Spleen (tissue), 11 donors: ENCODE results near the gene CAPN9. TPM values are rescaled to one million over a fixed set of nuclear protein-coding genes. Genes with fewer than 3 reads are reported as not detected.
A peak's percentile ranks its signal among the peaks of the same experiment; 100 is the strongest.

ENCODE experiments used
- DNase-seq: peaks from one replicate; pipeline ENCODE4 v3.0.0-alpha.2; 2020
- H3K27ac ChIP-seq, 8 donors: fragments of 200-600 bp; sonication (generic) in 7 of 8; 1 replicate in 4 of 8; 2 replicates in 4 of 8; pipeline versions ENCODE4 v1.5.0 to v1.8.0; 2016 to 2021; ENCODE audit warnings: inconsistent platforms in 4 of 8, mild to moderate bottlenecking in 4 of 8, moderate library complexity in 1 of 8
- H3K27me3 ChIP-seq, 7 donors: fragments of 200-600 bp; sonication (generic) in 6 of 7; replicated peaks in 1 of 7; 1 replicate in 4 of 7; 2 replicates in 3 of 7; pipeline versions ENCODE4 v1.5.0 to v1.8.0; 2016 to 2021; ENCODE audit warnings: inconsistent platforms in 3 of 7, mild to moderate bottlenecking in 1 of 7
- H3K36me3 ChIP-seq, 6 donors: fragments of 200-600 bp; sonication (generic) in 5 of 6; 1 replicate in 4 of 6; 2 replicates in 2 of 6; pipeline versions ENCODE4 v1.5.0 to v1.8.0; 2016 to 2021; ENCODE audit warnings: inconsistent platforms in 2 of 6
- H3K4me1 ChIP-seq, 6 donors: fragments of 200-600 bp; sonication (generic) in 5 of 6; 1 replicate in 3 of 6; 2 replicates in 3 of 6; pipeline versions ENCODE4 v1.5.0 to v1.8.0; 2016 to 2021; ENCODE audit warnings: inconsistent platforms in 3 of 6
- H3K4me3 ChIP-seq, 8 donors: fragments of 200-600 bp; sonication (generic) in 7 of 8; 1 replicate in 4 of 8; 2 replicates in 4 of 8; pipeline versions ENCODE4 v1.5.0 to v1.8.0; 2016 to 2021; ENCODE audit warnings: inconsistent platforms in 4 of 8, mild to moderate bottlenecking in 4 of 8, moderate library complexity in 2 of 8
- H3K9me3 ChIP-seq, 8 donors: fragments of 200-600 bp; sonication (generic) in 7 of 8; 1 replicate in 4 of 8; 2 replicates in 4 of 8; pipeline versions ENCODE4 v1.5.0 to v1.8.0; 2016 to 2021; ENCODE audit warnings: inconsistent platforms in 4 of 8
- POLR2A ChIP-seq, 3 donors: fragments of 450-650 bp; IDR thresholded peaks; one replicate each; pipeline ENCODE4 v1.5.1; 2017; ENCODE audit warnings: antibody characterized with exemption in 3 of 3, mild to moderate bottlenecking in 1 of 3
- POLR2AphosphoS5 ChIP-seq, 3 donors: sonication (generic); formaldehyde crosslinking; IDR thresholded peaks; one replicate each; pipeline ENCODE4 v1.5.1; 2017; ENCODE audit warnings: antibody characterized with exemption in 3 of 3
- WGBS, 5 donors: extraction: QIAGEN DNeasy Blood & Tissue Kit in 3 of 5; methylation state at CpG; one replicate each; pipeline versions ENCODE4 v1.1.5 to v1.1.7; 2013 to 2018; 5-methylcytosine and 5-hydroxymethylcytosine counted together
- intact Hi-C: fragments of 100-400 bp; cut with DNase I; formaldehyde crosslinking; loops from one replicate; pipeline ENCODE4 v1.15.0; 2023; ENCODE audit warnings: low total_unique reads
- polyA plus RNA-seq, 3 donors: library from polyadenylated mRNA; stranded (reverse); fragments of 200-250 nt; gene quantifications; one replicate each; pipeline ENCODE4 v1.2.1, GENCODE V29; 2013
- total RNA-seq, 7 donors: library from RNA; depleted of rRNA in 3 of 7; stranded (reverse); fragments of >200 nt in 3 of 7; fragmentation: NEBNext Ultra II Directional in 4 of 7; extraction: Animal tissue kit (Norgen Biotek cat#: 25700) in 4 of 7; gene quantifications; one replicate each; pipeline versions ENCODE4 v1.1.0 to v1.2.1, GENCODE V29; 2016 to 2021
- TF ChIP-seq, protein P1 (sequence below), 11 experiments: fragments of 200-600 bp in 7 of 11; fragments of 450-650 bp in 4 of 11; sonication (generic) in 4 of 11; IDR thresholded peaks in 8 of 11; conservative IDR thresholded peaks in 3 of 11; 1 replicate in 7 of 11; 2 replicates in 4 of 11; pipeline versions ENCODE4 v1.4.0 to v1.8.0; 2016 to 2021; ENCODE audit warnings: antibody characterized with exemption in 11 of 11, inconsistent platforms in 4 of 11, mild to moderate bottlenecking in 1 of 11
- donor health status: healthy with polysubstance abuse.
- donor health status: DM: no; HTN: no; CAD: no; lungs with moderate emphysema.
- donor health status: DM: no; HTN: no; CAD: no.
- donor health status: Bipolar disorder and iron deficiency.
- donor health status: healthy.
- donor health status: DM: no; HTN: no; CAD: no.
- donor health status: DM: yes; HTN: yes; CAD: no.

CAPN9 gene
- total and polyA plus RNA-seq, 10 donors = 0.05 TPM; not detected in 9

DNA sequence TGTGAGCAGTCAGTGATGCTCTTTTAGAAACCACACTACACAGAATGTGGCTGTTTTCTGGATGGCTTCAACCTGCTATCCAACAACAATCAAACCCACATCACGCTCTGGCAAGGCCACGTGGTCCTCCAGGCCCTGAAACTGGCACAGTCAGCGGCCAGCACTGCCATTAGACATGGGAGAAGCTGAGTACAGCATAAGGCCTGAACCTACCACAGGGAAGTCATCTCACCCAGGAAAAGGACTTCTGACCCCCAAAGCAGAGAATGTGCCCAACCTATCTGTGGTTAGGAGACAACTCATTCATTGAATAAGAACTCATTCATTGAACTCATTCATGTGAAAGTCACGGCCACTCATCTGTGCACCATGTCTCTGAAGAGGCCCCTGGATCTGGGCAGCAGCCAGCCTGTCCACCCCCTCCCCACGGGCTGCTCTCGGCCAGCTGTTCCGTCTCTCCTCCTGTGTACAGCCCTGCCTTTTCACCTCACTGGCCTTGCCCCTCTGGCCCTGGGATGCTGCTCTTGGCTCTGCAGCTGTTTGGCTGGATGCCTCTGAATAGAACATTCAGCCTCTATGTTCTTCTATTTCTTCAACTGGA, 80.0 kb downstream of the CAPN9 start:
- intact Hi-C loops = no loop called here
- H3K27ac ChIP-seq = no peak overlapping the region
- peaks cover 0 to 3% (median 0%) of the 10 kb centered on the region in 7 donors for H3K27me3 ChIP-seq
- WGBS, 5 donors = 68 to 86% (median 74%) methylated on average over 7 of the region's 7 CpGs
- H3K4me3 ChIP-seq = no peak overlapping the region
- no peak for DNase-seq
- H3K36me3 ChIP-seq = no peaks in the 10 kb centered on the region
- peaks cover 0 to 7% (median 0%) of the 10 kb centered on the region in 8 donors for H3K9me3 ChIP-seq
- H3K4me1 ChIP-seq = peaks cover 0 to 5% (median 0%) of the 10 kb centered on the region in 6 donors
- peak in 2 of 3 donors; percentile 34 to 49 for TF ChIP-seq POLR2AphosphoS5 (IDR thresholded peaks at IDR 0.05)
- TF ChIP-seq, protein P1, sequence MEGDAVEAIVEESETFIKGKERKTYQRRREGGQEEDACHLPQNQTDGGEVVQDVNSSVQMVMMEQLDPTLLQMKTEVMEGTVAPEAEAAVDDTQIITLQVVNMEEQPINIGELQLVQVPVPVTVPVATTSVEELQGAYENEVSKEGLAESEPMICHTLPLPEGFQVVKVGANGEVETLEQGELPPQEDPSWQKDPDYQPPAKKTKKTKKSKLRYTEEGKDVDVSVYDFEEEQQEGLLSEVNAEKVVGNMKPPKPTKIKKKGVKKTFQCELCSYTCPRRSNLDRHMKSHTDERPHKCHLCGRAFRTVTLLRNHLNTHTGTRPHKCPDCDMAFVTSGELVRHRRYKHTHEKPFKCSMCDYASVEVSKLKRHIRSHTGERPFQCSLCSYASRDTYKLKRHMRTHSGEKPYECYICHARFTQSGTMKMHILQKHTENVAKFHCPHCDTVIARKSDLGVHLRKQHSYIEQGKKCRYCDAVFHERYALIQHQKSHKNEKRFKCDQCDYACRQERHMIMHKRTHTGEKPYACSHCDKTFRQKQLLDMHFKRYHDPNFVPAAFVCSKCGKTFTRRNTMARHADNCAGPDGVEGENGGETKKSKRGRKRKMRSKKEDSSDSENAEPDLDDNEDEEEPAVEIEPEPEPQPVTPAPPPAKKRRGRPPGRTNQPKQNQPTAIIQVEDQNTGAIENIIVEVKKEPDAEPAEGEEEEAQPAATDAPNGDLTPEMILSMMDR (IDR thresholded peaks at IDR 0.05 in 8 of 11, conservative IDR thresholded peaks at IDR 0.05 in 3 of 11) = no peak

DNA sequence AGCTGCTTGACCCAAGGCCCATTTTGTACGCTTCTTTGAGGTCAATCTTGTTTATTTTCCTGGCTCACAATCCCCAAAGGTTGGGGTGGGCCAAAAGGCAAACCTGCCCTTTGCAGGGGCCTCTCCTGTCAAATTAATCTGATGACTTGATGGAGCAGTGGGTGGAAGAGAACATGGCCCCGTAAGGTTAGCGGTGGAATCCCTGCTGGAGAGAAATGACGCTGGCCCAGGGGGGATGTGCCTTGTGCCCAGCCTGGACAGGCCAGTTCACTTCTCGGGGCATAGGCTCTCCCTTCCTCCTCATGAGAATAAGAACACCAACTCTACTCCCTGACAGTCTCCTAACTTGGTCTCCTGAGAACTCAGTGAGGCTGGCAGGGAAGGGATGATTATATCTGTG, 80.6 kb downstream of the CAPN9 start:
- TF ChIP-seq, protein P1 (IDR thresholded peaks at IDR 0.05 in 8 of 11, conservative IDR thresholded peaks at IDR 0.05 in 3 of 11) = no peak
- TF ChIP-seq POLR2AphosphoS5 (IDR thresholded peaks at IDR 0.05) (peak in 1 of 3 donors; percentile 31), POLR2A (IDR thresholded peaks at IDR 0.05) (no peak)
- Histone ChIP-seq H3K4me1 (no peaks in the 10 kb centered on the region), H3K27ac (peak overlapping the region in 1 of 8 donors; percentile 5), H3K9me3 (peaks cover 0 to 7% (median 0%) of the 10 kb centered on the region in 8 donors), H3K27me3 (peaks cover 0 to 3% (median 0%) of the 10 kb centered on the region in 7 donors), H3K4me3 (no peak overlapping the region), H3K36me3 (no peaks in the 10 kb centered on the region)
- DNase-seq = no peak
- WGBS, 5 donors = 63 to 86% (median 69%) methylated on average over 5 of the region's 5 CpGs
- intact Hi-C loops = no loop called here

DNA sequence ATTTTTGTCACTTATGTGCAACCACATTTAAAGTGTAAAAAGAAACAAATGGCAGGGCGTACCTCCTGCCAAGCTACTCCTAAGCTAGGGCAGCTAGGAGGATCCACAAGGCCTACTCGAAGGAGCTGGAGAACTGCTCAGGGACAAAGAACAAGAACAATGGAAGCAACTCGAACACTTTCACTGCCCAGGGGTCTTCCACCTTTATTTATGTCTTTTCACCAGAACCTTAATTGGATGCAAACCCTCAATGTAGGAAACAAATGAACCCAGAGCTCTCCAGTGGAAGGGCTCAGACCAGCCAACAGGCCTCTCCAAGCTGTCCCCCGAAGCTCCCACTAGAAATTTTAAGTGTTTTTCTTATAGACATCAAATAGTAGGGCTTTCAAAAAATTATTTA, 81.2 kb downstream of the CAPN9 start:
- Histone ChIP-seq H3K4me1 (no peaks in the 10 kb centered on the region), H3K4me3 (no peak overlapping the region), H3K27me3 (peaks cover 0 to 3% (median 0%) of the 10 kb centered on the region in 7 donors), H3K36me3 (no peaks in the 10 kb centered on the region), H3K9me3 (peaks cover 0 to 7% (median 0%) of the 10 kb centered on the region in 8 donors), H3K27ac (peak overlapping the region in 1 of 8 donors; percentile 5)
- WGBS, 5 donors = 81 to 89% (median 86%) methylated on average over 4 of the region's 4 CpGs
- TF ChIP-seq POLR2A (IDR thresholded peaks at IDR 0.05) = no peak
- TF ChIP-seq POLR2AphosphoS5 (IDR thresholded peaks at IDR 0.05) = no peak
- TF ChIP-seq, protein P1 (IDR thresholded peaks at IDR 0.05 in 8 of 11, conservative IDR thresholded peaks at IDR 0.05 in 3 of 11) = no peak
- intact Hi-C loops = no loop called here
- DNase-seq = no peak

DNA sequence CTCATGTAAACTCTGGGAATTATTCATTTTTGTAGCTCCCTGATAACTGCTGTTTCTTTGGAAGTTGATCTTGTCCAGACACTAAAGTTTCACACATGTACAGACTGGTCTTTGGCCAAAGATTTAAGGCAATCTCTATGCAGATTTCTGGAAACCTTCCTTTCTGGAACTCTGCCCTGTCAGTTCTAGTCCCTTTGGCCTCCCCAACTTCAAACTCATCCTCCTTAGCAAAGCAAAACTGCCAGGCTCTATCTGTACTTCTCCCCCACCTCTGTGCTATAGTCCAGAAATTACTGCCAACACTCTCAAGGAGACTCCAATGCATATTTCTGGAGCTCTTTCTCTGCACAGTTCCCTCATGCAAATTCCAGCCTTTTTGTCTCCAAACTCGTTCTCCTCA, 84.6 kb downstream of the CAPN9 start:
- intact Hi-C loops = no loop called here
- H3K4me1 ChIP-seq = no peaks in the 10 kb centered on the region
- H3K27me3 ChIP-seq = no peaks in the 10 kb centered on the region
- no peak overlapping the region for H3K4me3 ChIP-seq
- no peak for TF ChIP-seq POLR2A (IDR thresholded peaks at IDR 0.05)
- TF ChIP-seq POLR2AphosphoS5 (IDR thresholded peaks at IDR 0.05) = no peak
- TF ChIP-seq, protein P1 (IDR thresholded peaks at IDR 0.05 in 8 of 11, conservative IDR thresholded peaks at IDR 0.05 in 3 of 11) = no peak
- 41 to 87% (median 66%) methylated on average over 1 of the region's 1 CpG for WGBS, 5 donors
- no peak overlapping the region for H3K27ac ChIP-seq
- H3K9me3 ChIP-seq = peaks cover 0 to 7% (median 0%) of the 10 kb centered on the region in 8 donors
- DNase-seq = no peak
- H3K36me3 ChIP-seq = no peaks in the 10 kb centered on the region
